ENCODE results near the gene WNT7B.

WNT7B gene

GRCh38 chr22:45934659-45935341, 42.2 kb downstream of the WNT7B start:
- Histone ChIP-seq H3K36me3 (ENCODE audit: insufficient read depth, insufficient read length, low read length) (no peaks in the 10 kb centered on the region), H3K27me3 (ENCODE audit: insufficient read depth, insufficient read length) (no peaks in the 10 kb centered on the region), H3K9ac (ENCODE audit: insufficient read length, low read depth) (peak overlapping the region; percentile 26), H3K4me1 (ENCODE audit: insufficient read depth, insufficient read length) (peaks cover 9% of the 10 kb centered on the region), H3K4me3 (ENCODE audit: insufficient read length, low read depth) (no peak overlapping the region), H3K9me3 (ENCODE audit: insufficient read depth, low read length) (no peaks in the 10 kb centered on the region)
- TF ChIP-seq YY1 (IDR thresholded peaks at IDR 0.05; ENCODE audit: insufficient read depth, insufficient read length) (no peak), SUZ12 (IDR thresholded peaks at IDR 0.05; ENCODE audit: extremely low read depth, insufficient read depth, insufficient read length) (no peak), ZNF274 (IDR thresholded peaks at IDR 0.05; ENCODE audit: low read depth, low read length) (no peak)
- DNase-seq (ENCODE audit: low read depth, low spot score), result no peak

GRCh38 chr22:45934168-45934564, 42.8 kb downstream of the WNT7B start:
- no peaks in the 10 kb centered on the region for H3K27me3 ChIP-seq (ENCODE audit: insufficient read depth, insufficient read length)
- TF ChIP-seq ZNF274 (IDR thresholded peaks at IDR 0.05; ENCODE audit: low read depth, low read length) (no peak), YY1 (IDR thresholded peaks at IDR 0.05; ENCODE audit: insufficient read depth, insufficient read length) (no peak), SUZ12 (IDR thresholded peaks at IDR 0.05; ENCODE audit: extremely low read depth, insufficient read depth, insufficient read length) (no peak)
- H3K4me1 ChIP-seq (ENCODE audit: insufficient read depth, insufficient read length), result peaks cover 9% of the 10 kb centered on the region
- H3K9ac ChIP-seq (ENCODE audit: insufficient read length, low read depth), result peak overlapping the region; percentile 26
- H3K9me3 ChIP-seq (ENCODE audit: insufficient read depth, low read length), result no peaks in the 10 kb centered on the region
- H3K4me3 ChIP-seq (ENCODE audit: insufficient read length, low read depth), result no peak overlapping the region
- H3K36me3 ChIP-seq (ENCODE audit: insufficient read depth, insufficient read length, low read length), result no peaks in the 10 kb centered on the region
- no peak for DNase-seq (ENCODE audit: low read depth, low spot score)

GRCh38 chr22:45933506-45934167, 43.3 kb downstream of the WNT7B start:
- Histone ChIP-seq H3K4me3 (ENCODE audit: insufficient read length, low read depth) (no peak overlapping the region), H3K27me3 (ENCODE audit: insufficient read depth, insufficient read length) (no peaks in the 10 kb centered on the region), H3K9me3 (ENCODE audit: insufficient read depth, low read length) (no peaks in the 10 kb centered on the region), H3K4me1 (ENCODE audit: insufficient read depth, insufficient read length) (peaks cover 9% of the 10 kb centered on the region), H3K9ac (ENCODE audit: insufficient read length, low read depth) (no peak overlapping the region), H3K36me3 (ENCODE audit: insufficient read depth, insufficient read length, low read length) (no peaks in the 10 kb centered on the region)
- no peak for DNase-seq (ENCODE audit: low read depth, low spot score)
- no peak for TF ChIP-seq YY1 (IDR thresholded peaks at IDR 0.05; ENCODE audit: insufficient read depth, insufficient read length)
- TF ChIP-seq SUZ12 (IDR thresholded peaks at IDR 0.05; ENCODE audit: extremely low read depth, insufficient read depth, insufficient read length), result no peak
- no peak for TF ChIP-seq ZNF274 (IDR thresholded peaks at IDR 0.05; ENCODE audit: low read depth, low read length)

- Histone ChIP-seq H3K9me3 (ENCODE audit: insufficient read depth, low read length) (no peaks in the 10 kb centered on the region), H3K36me3 (ENCODE audit: insufficient read depth, insufficient read length, low read length) (no peaks in the 10 kb centered on the region), H3K27me3 (ENCODE audit: insufficient read depth, insufficient read length) (no peaks in the 10 kb centered on the region), H3K9ac (ENCODE audit: insufficient read length, low read depth) (no peak overlapping the region), H3K4me1 (ENCODE audit: insufficient read depth, insufficient read length) (peaks cover 13% of the 10 kb centered on the region), H3K4me3 (ENCODE audit: insufficient read length, low read depth) (no peak overlapping the region)
- no peak for DNase-seq (ENCODE audit: low read depth, low spot score)
- TF ChIP-seq YY1 (IDR thresholded peaks at IDR 0.05; ENCODE audit: insufficient read depth, insufficient read length) (no peak), ZNF274 (IDR thresholded peaks at IDR 0.05; ENCODE audit: low read depth, low read length) (no peak), SUZ12 (IDR thresholded peaks at IDR 0.05; ENCODE audit: extremely low read depth, insufficient read depth, insufficient read length) (no peak)
Measured at GRCh38 chr22:45932071-45932470, 44.9 kb downstream of the WNT7B start.

- TF ChIP-seq ZNF274 (IDR thresholded peaks at IDR 0.05; ENCODE audit: low read depth, low read length), result no peak
- H3K4me1 ChIP-seq (ENCODE audit: insufficient read depth, insufficient read length), result peaks cover 13% of the 10 kb centered on the region
- no peaks in the 10 kb centered on the region for H3K27me3 ChIP-seq (ENCODE audit: insufficient read depth, insufficient read length)
- no peak overlapping the region for H3K9ac ChIP-seq (ENCODE audit: insufficient read length, low read depth)
- no peaks in the 10 kb centered on the region for H3K36me3 ChIP-seq (ENCODE audit: insufficient read depth, insufficient read length, low read length)
- no peaks in the 10 kb centered on the region for H3K9me3 ChIP-seq (ENCODE audit: insufficient read depth, low read length)
- H3K4me3 ChIP-seq (ENCODE audit: insufficient read length, low read depth), result no peak overlapping the region
- no peak for DNase-seq (ENCODE audit: low read depth, low spot score)
Measured at GRCh38 chr22:45931042-45931441, 45.9 kb downstream of the WNT7B start.

- no peak overlapping the region for H3K9ac ChIP-seq (ENCODE audit: insufficient read length, low read depth)
- DNase-seq (ENCODE audit: low read depth, low spot score), result no peak
- no peaks in the 10 kb centered on the region for H3K9me3 ChIP-seq (ENCODE audit: insufficient read depth, low read length)
- H3K4me3 ChIP-seq (ENCODE audit: insufficient read length, low read depth), result no peak overlapping the region
- TF ChIP-seq YY1 (IDR thresholded peaks at IDR 0.05; ENCODE audit: insufficient read depth, insufficient read length) (no peak), SUZ12 (IDR thresholded peaks at IDR 0.05; ENCODE audit: extremely low read depth, insufficient read depth, insufficient read length) (no peak), ZNF274 (IDR thresholded peaks at IDR 0.05; ENCODE audit: low read depth, low read length) (no peak)
- H3K27me3 ChIP-seq (ENCODE audit: insufficient read depth, insufficient read length), result no peaks in the 10 kb centered on the region
- H3K4me1 ChIP-seq (ENCODE audit: insufficient read depth, insufficient read length), result peaks cover 13% of the 10 kb centered on the region
- no peaks in the 10 kb centered on the region for H3K36me3 ChIP-seq (ENCODE audit: insufficient read depth, insufficient read length, low read length)
Measured at GRCh38 chr22:45930324-45930723, 46.6 kb downstream of the WNT7B start.

- Histone ChIP-seq H3K9me3 (ENCODE audit: insufficient read depth, low read length) (no peaks in the 10 kb centered on the region), H3K9ac (ENCODE audit: insufficient read length, low read depth) (no peak overlapping the region), H3K4me3 (ENCODE audit: insufficient read length, low read depth) (no peak overlapping the region), H3K36me3 (ENCODE audit: insufficient read depth, insufficient read length, low read length) (no peaks in the 10 kb centered on the region), H3K4me1 (ENCODE audit: insufficient read depth, insufficient read length) (peaks cover 7% of the 10 kb centered on the region), H3K27me3 (ENCODE audit: insufficient read depth, insufficient read length) (no peaks in the 10 kb centered on the region)
- TF ChIP-seq SUZ12 (IDR thresholded peaks at IDR 0.05; ENCODE audit: extremely low read depth, insufficient read depth, insufficient read length), result no peak
- no peak for TF ChIP-seq ZNF274 (IDR thresholded peaks at IDR 0.05; ENCODE audit: low read depth, low read length)
- no peak for TF ChIP-seq YY1 (IDR thresholded peaks at IDR 0.05; ENCODE audit: insufficient read depth, insufficient read length)
- no peak for DNase-seq (ENCODE audit: low read depth, low spot score)
Measured at GRCh38 chr22:45929649-45930048, 47.3 kb downstream of the WNT7B start.

Data from NT2/D1 (cell line).